Prostate gland (tissue), 2 donors: Measurements from ENCODE around the gene SCGB1C1. TPM values are rescaled to one million over a fixed set of nuclear protein-coding genes. Genes with fewer than 3 reads are reported as not detected.
"Not testable (repeated sequence)": the region's sequence is repeated elsewhere in the genome, so short reads cannot be mapped to it uniquely, and the experiment has no call there.

ENCODE experiments used
- DNase-seq: peaks from one replicate; pipeline ENCODE4 v3.0.0-alpha.2; 2019; ENCODE audit warnings: low spot score
- H3K27ac ChIP-seq, 2 donors: fragments of 200-600 bp; sonication (generic); 2 replicates each; pipeline ENCODE4 v1.5.1; 2017 to 2019
- H3K27me3 ChIP-seq: fragments of 200-600 bp; sonication (generic); replicated peaks from 2 replicates; pipeline ENCODE4 v1.5.1; 2019; ENCODE audit not compliant: insufficient read depth
- H3K36me3 ChIP-seq, 2 donors: fragments of 200-600 bp; sonication (generic); 1 replicate in 1 of 2; 2 replicates in 1 of 2; pipeline versions ENCODE4 v1.5.1 to v1.8.1; 2017 to 2019
- H3K4me1 ChIP-seq: fragments of 200-600 bp; sonication (generic); replicated peaks from 2 replicates; pipeline ENCODE4 v1.5.1; 2019
- H3K4me3 ChIP-seq, 2 donors: fragments of 200-600 bp; sonication (generic); 2 replicates each; pipeline ENCODE4 v1.5.1; 2017 to 2019
- H3K9me3 ChIP-seq: fragments of 200-600 bp; sonication (generic); 2 replicates; pipeline ENCODE4 v1.5.1; 2017
- POLR2A ChIP-seq: fragments of 450-650 bp; IDR thresholded peaks from one replicate; pipeline ENCODE4 v1.6.1; 2016; ENCODE audit warnings: antibody characterized with exemption, mild to moderate bottlenecking
- POLR2AphosphoS5 ChIP-seq: sonication (generic); formaldehyde crosslinking; IDR thresholded peaks from one replicate; pipeline ENCODE4 v1.6.1; 2017; ENCODE audit warnings: antibody characterized with exemption
- WGBS: methylation state at CpG from one replicate; pipeline ENCODE4 v1.1.5; 2018; 5-methylcytosine and 5-hydroxymethylcytosine counted together
- intact Hi-C: fragments of 100-400 bp; cut with DNase I; formaldehyde crosslinking; loops from one replicate; pipeline ENCODE4 v1.14.2; 2022
- total RNA-seq, 2 donors: library from RNA; depleted of rRNA; stranded (reverse); fragments of >200 nt; gene quantifications; one replicate each; pipeline ENCODE4 v1.1.0, GENCODE V29; 2016
- TF ChIP-seq, protein P1 (sequence below), 4 experiments: fragments of 200-600 bp in 2 of 4; fragments of 450-650 bp in 2 of 4; sonication (generic) in 2 of 4; IDR thresholded peaks; 1 replicate in 3 of 4; 2 replicates in 1 of 4; pipeline ENCODE4 v1.5.1; 2016 to 2019; ENCODE audit warnings: antibody characterized with exemption in 4 of 4, mild to moderate bottlenecking in 2 of 4, moderate library complexity in 2 of 4

SCGB1C1 gene
- total RNA-seq, 2 donors from 2014 or later: not detected

DNA sequence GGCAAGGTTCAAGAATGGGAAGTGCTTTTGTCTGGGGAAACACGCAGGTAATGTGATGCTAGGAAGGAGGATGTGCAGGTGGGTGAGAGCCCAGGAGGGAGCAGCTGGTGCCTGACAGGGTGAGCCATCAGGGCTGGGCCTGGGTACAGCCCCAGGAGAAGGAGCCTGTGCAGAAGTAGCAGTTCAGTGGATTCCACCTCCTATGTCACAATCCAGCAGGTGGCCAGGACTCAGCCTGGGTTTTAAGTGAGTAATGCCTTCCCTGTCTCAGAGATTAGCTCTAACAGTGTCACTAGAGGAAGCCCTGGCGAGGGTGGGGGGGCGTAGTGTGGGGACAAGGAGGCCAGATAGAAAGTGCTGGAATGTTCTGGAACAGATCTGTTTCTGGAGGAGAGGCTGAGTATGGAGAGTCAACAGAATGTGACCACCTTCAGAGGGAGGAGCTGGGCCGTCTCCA is 22.7 kb downstream of the SCGB1C1 start:
- WGBS: 67% methylated on average over 4 of the region's 4 CpGs
- no peaks in the 10 kb centered on the region for H3K9me3 ChIP-seq
- DNase-seq: no peak
- peaks cover 20 to 23% of the 10 kb centered on the region in 2 donors for H3K36me3 ChIP-seq
- H3K27ac ChIP-seq: no peak overlapping the region
- no peaks in the 10 kb centered on the region for H3K27me3 ChIP-seq
- no peak overlapping the region for H3K4me3 ChIP-seq
- TF ChIP-seq POLR2A: no peak
- TF ChIP-seq POLR2AphosphoS5: no peak
- TF ChIP-seq, protein P1, sequence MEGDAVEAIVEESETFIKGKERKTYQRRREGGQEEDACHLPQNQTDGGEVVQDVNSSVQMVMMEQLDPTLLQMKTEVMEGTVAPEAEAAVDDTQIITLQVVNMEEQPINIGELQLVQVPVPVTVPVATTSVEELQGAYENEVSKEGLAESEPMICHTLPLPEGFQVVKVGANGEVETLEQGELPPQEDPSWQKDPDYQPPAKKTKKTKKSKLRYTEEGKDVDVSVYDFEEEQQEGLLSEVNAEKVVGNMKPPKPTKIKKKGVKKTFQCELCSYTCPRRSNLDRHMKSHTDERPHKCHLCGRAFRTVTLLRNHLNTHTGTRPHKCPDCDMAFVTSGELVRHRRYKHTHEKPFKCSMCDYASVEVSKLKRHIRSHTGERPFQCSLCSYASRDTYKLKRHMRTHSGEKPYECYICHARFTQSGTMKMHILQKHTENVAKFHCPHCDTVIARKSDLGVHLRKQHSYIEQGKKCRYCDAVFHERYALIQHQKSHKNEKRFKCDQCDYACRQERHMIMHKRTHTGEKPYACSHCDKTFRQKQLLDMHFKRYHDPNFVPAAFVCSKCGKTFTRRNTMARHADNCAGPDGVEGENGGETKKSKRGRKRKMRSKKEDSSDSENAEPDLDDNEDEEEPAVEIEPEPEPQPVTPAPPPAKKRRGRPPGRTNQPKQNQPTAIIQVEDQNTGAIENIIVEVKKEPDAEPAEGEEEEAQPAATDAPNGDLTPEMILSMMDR (IDR thresholded peaks at IDR 0.05): no peak
- no peaks in the 10 kb centered on the region for H3K4me1 ChIP-seq
- intact Hi-C loops: no loop called here

DNA sequence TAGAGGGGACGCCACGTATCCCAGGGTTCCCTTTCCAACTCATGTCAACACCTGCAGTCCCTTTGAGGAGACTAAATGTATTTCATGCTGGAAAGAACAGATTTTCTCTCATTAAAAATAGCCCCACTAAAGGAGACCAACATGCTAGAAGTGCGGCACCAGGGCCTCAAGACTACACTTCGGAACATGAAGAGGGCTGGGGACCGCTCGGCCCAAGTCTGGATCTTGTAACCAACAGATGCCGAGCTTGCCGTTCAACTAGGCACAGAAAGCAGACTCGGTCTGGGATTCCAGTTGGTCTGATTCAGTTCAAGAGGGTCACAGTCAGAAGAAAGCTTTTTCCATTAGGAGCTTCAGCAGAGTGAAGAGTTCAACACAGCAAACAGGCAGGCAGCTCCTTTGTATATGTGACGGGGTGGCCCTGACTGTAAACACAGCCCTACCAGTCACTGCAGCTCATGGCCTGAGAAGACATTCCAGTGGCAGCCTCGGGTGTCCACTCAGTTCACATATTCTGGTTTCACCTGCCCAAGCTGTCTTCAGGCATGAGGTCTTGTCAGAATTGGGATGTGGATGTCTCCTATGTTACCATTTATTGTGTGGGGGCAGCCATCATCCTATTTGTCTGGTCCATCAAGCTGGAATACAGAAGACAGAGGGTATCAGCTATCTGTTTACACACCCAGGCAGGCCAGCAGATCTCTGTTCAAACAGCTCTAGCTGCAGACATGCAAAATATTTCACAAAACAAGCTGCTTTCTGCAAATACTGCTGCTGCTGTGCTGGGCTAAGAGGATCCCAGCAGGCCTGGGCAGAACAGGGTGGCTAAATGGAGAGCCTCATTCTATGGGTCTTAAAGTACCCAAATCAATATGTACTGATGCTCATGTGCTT is 23.4 kb downstream of the SCGB1C1 start:
- peaks cover 16 to 17% of the 10 kb centered on the region in 2 donors for H3K36me3 ChIP-seq
- no peaks in the 10 kb centered on the region for H3K4me1 ChIP-seq
- no peaks in the 10 kb centered on the region for H3K27me3 ChIP-seq
- intact Hi-C loops: no loop called here
- H3K4me3 ChIP-seq: no peak overlapping the region
- no peak overlapping the region for H3K27ac ChIP-seq
- TF ChIP-seq, protein P1 (IDR thresholded peaks at IDR 0.05): no peak
- TF ChIP-seq POLR2A (no peak), POLR2AphosphoS5 (no peak)
- 81% methylated on average over 11 of the region's 11 CpGs for WGBS
- H3K9me3 ChIP-seq: no peaks in the 10 kb centered on the region
- DNase-seq: no peak

DNA sequence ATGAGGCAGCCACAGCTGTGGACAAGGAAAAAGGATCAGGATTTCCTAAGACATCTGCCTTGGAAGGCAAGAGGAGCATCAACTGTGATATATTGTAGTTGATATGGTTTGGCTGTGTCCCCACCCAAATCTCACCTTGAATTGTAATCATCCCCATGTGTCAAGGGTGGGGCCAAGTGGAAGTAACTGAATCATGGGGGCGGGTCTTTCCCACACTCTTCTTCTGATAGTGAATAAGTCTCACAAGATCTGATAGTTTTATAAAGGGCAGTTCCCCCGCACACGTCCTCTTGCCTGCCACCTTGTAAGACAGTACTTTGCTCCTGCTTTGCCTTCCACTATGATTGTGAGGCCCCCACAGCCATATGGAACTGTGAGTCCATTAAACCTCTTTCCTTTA is 24.8 kb downstream of the SCGB1C1 start:
- TF ChIP-seq POLR2AphosphoS5: no peak
- TF ChIP-seq, protein P1 (IDR thresholded peaks at IDR 0.05): no peak
- no peak for TF ChIP-seq POLR2A
- H3K27me3 ChIP-seq: no peaks in the 10 kb centered on the region
- no peak for DNase-seq
- H3K36me3 ChIP-seq: peaks cover 7% of the 10 kb centered on the region in 2 donors
- no peaks in the 10 kb centered on the region for H3K4me1 ChIP-seq
- H3K27ac ChIP-seq: no peak overlapping the region
- 95% methylated on average over 3 of the region's 3 CpGs for WGBS
- no peak overlapping the region for H3K4me3 ChIP-seq
- intact Hi-C loops: no loop called here
- H3K9me3 ChIP-seq: no peaks in the 10 kb centered on the region

DNA sequence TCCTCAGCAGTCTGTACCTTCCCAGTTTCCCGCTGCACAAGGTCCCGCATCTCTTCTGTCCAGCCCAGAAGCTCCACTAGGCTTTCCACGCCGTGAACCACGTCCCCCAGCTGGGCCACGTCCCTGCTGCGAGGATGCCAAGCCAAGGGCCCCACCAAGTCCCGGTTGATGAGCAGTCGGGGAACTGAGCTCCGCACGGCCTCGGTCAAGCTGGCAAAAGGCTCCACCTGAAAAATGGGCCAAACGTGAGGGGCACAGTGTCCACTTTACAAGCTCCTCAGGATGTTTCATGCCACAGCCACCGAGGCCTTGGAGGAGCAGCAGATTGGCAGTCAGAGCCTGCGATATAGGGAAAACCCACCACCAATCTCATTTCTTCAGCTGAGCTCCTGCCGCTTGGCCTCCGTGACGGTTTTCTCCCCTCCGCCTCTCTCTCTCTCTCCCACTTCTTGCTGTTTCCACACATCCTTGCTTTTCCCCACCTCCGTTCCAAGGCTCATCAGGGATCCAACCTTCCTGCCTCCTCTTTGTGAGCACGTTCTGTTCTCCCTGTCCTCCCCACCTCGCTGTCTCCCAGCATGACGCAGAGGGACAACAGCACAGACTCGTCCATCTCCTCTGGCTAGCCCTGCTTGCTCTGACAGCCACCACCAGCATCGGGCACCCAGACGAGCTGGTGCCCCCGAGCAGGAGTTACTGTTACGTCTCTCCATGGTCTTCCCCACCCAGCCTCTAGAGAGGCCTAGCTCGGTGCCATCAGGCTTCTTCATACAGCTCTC is 26.1 kb downstream of the SCGB1C1 start:
- no peak for DNase-seq
- TF ChIP-seq POLR2AphosphoS5: no peak
- TF ChIP-seq, protein P1 (IDR thresholded peaks at IDR 0.05): no peak
- no peak for TF ChIP-seq POLR2A
- Histone ChIP-seq H3K27me3 (no peaks in the 10 kb centered on the region), H3K36me3 (peaks cover 0 to 5% of the 10 kb centered on the region in 2 donors), H3K27ac (no peak overlapping the region), H3K9me3 (no peaks in the 10 kb centered on the region), H3K4me1 (no peaks in the 10 kb centered on the region), H3K4me3 (no peak overlapping the region)
- intact Hi-C loops: no loop called here
- WGBS: 89% methylated on average over 29 of the region's 29 CpGs

- WGBS: 86% methylated on average over 3 of the region's 3 CpGs
- H3K4me1 ChIP-seq, H3K9me3 ChIP-seq, intact Hi-C loops, DNase-seq, H3K36me3 ChIP-seq, H3K27me3 ChIP-seq, H3K4me3 ChIP-seq, H3K27ac ChIP-seq: not testable (repeated sequence)
Observed at GRCh38 chr11:220641-221215, 27.9 kb downstream of the SCGB1C1 start.
